Measurements from ENCODE around the gene PAX5.

The PAX5 gene

DNA sequence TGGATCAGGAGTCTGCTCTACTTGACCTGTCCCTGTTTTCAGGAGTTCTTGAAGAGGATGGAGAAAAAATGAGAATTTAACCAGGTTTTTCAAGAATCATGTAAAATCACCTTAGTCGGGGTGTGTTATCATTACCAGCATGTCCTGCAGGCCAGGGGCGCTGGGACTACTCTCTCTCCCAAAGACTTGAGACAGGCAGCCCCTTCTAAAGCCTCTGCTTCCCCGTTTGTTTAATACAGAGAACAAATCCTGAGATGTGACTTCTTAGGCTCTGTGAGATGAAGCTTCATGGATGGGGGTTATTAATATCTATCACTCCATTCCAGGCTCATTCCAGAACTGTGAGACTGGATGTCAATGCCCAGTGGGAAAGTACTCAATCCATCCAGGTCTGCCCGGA, 3.0 kb downstream of the PAX5 start:
- H3K36me3 ChIP-seq, result peaks cover 7% of the 10 kb centered on the region
- peaks cover under 1% of the 10 kb centered on the region for H3K9me3 ChIP-seq (ENCODE audit: severe bottlenecking)
- H3K27ac ChIP-seq, result no peak overlapping the region
- no peak overlapping the region for H3K4me3 ChIP-seq (ENCODE audit: low read depth, low read length)
- no peak for TF ChIP-seq CTCF (IDR thresholded peaks at IDR 0.05; ENCODE audit: low read depth, low read length)
- no peak for DNase-seq
- no peaks in the 10 kb centered on the region for H3K27me3 ChIP-seq (ENCODE audit: insufficient read depth, low read depth, severe bottlenecking)

GRCh38 chr9:37030611-37030939, 3.5 kb downstream of the PAX5 start:
- no peak overlapping the region for H3K27ac ChIP-seq
- H3K27me3 ChIP-seq (ENCODE audit: insufficient read depth, low read depth, severe bottlenecking), result no peaks in the 10 kb centered on the region
- no peak for DNase-seq
- H3K9me3 ChIP-seq (ENCODE audit: severe bottlenecking), result no peaks in the 10 kb centered on the region
- no peak for TF ChIP-seq CTCF (IDR thresholded peaks at IDR 0.05; ENCODE audit: low read depth, low read length)
- no peak overlapping the region for H3K4me3 ChIP-seq (ENCODE audit: low read depth, low read length)
- H3K36me3 ChIP-seq, result peaks cover 10% of the 10 kb centered on the region

- peaks cover 16% of the 10 kb centered on the region for H3K36me3 ChIP-seq
- H3K9me3 ChIP-seq (ENCODE audit: severe bottlenecking), result no peaks in the 10 kb centered on the region
- no peak for DNase-seq
- H3K27ac ChIP-seq, result no peak overlapping the region
- no peak for TF ChIP-seq CTCF (IDR thresholded peaks at IDR 0.05; ENCODE audit: low read depth, low read length)
- no peaks in the 10 kb centered on the region for H3K27me3 ChIP-seq (ENCODE audit: insufficient read depth, low read depth, severe bottlenecking)
- no peak overlapping the region for H3K4me3 ChIP-seq (ENCODE audit: low read depth, low read length)
These were observed 4.1 kb downstream of the PAX5 start for GRCh38 chr9:37029776-37030610.

GRCh38 chr9:37029304-37029775, 4.7 kb downstream of the PAX5 start:
- no peak for TF ChIP-seq CTCF (IDR thresholded peaks at IDR 0.05; ENCODE audit: low read depth, low read length)
- H3K4me3 ChIP-seq (ENCODE audit: low read depth, low read length), result no peak overlapping the region
- no peaks in the 10 kb centered on the region for H3K27me3 ChIP-seq (ENCODE audit: insufficient read depth, low read depth, severe bottlenecking)
- no peak overlapping the region for H3K27ac ChIP-seq
- H3K36me3 ChIP-seq, result peaks cover 19% of the 10 kb centered on the region
- DNase-seq, result no peak
- H3K9me3 ChIP-seq (ENCODE audit: severe bottlenecking), result no peaks in the 10 kb centered on the region

- Histone ChIP-seq H3K27me3 (ENCODE audit: insufficient read depth, low read depth, severe bottlenecking) (no peaks in the 10 kb centered on the region), H3K9me3 (ENCODE audit: severe bottlenecking) (no peaks in the 10 kb centered on the region), H3K27ac (no peak overlapping the region), H3K36me3 (peaks cover 27% of the 10 kb centered on the region), H3K4me3 (ENCODE audit: low read depth, low read length) (no peak overlapping the region)
- no peak for TF ChIP-seq CTCF (IDR thresholded peaks at IDR 0.05; ENCODE audit: low read depth, low read length)
- no peak for DNase-seq
These were observed 5.5 kb downstream of the PAX5 start for GRCh38 chr9:37028420-37029031.
